BLaER1 (cell line): ENCODE results near the gene HOXC11.

Experiments used
- H3K27ac ChIP-seq: shearing (Covaris generic); formaldehyde crosslinking; 2 replicates; pipeline ENCODE4 v1.8.1; 2022
- H3K27me3 ChIP-seq: shearing (Covaris generic); formaldehyde crosslinking; 2 replicates; pipeline ENCODE4 v1.8.1; 2022
- H3K36me3 ChIP-seq: shearing (Covaris generic); formaldehyde crosslinking; 2 replicates; pipeline ENCODE4 v1.8.1; 2022
- H3K4me1 ChIP-seq: shearing (Covaris generic); formaldehyde crosslinking; 2 replicates; pipeline ENCODE4 v1.8.1; 2022
- H3K4me2 ChIP-seq: shearing (Covaris generic); formaldehyde crosslinking; 2 replicates; pipeline ENCODE4 v1.8.1; 2022
- H3K4me3 ChIP-seq: shearing (Covaris generic); formaldehyde crosslinking; 2 replicates; pipeline ENCODE4 v1.8.1; 2022
- H3K9ac ChIP-seq: shearing (Covaris generic); formaldehyde crosslinking; 2 replicates; pipeline ENCODE4 v1.8.1; 2022
- H3K9me3 ChIP-seq: shearing (Covaris generic); formaldehyde crosslinking; 2 replicates; pipeline ENCODE4 v1.8.1; 2022
- H4K20me1 ChIP-seq: shearing (Covaris generic); formaldehyde crosslinking; 2 replicates; pipeline ENCODE4 v1.8.1; 2022
- Cebpa-rat ChIP-seq: shearing (Covaris generic); IDR thresholded peaks from 2 replicates; pipeline ENCODE4 v1.8.1; 2022

HOXC11 gene

GRCh38 chr12:54014377-54015017, 41.6 kb downstream of the HOXC11 start:
- H3K9ac ChIP-seq: no peak overlapping the region

GRCh38 chr12:54015018-54015931, 42.3 kb downstream of the HOXC11 start:
- H4K20me1 ChIP-seq: peaks cover 92% of the 10 kb centered on the region
- no peak overlapping the region for H3K9ac ChIP-seq
- no peak overlapping the region for H3K27ac ChIP-seq
- TF ChIP-seq Cebpa-rat: no peak
- H3K4me2 ChIP-seq: no peak overlapping the region
- H3K4me3 ChIP-seq: no peak overlapping the region
- no peaks in the 10 kb centered on the region for H3K9me3 ChIP-seq
- H3K4me1 ChIP-seq: no peaks in the 10 kb centered on the region
- H3K27me3 ChIP-seq: peaks cover 100% of the 10 kb centered on the region
- no peaks in the 10 kb centered on the region for H3K36me3 ChIP-seq

More at GRCh38 chr12:54014377-54015017, 41.6 kb downstream of the HOXC11 start:
- H4K20me1 ChIP-seq: peaks cover 92% of the 10 kb centered on the region
- H3K4me1 ChIP-seq: no peaks in the 10 kb centered on the region
- TF ChIP-seq Cebpa-rat: no peak
- no peaks in the 10 kb centered on the region for H3K9me3 ChIP-seq
- H3K4me2 ChIP-seq: no peak overlapping the region
- H3K4me3 ChIP-seq: no peak overlapping the region
- H3K36me3 ChIP-seq: no peaks in the 10 kb centered on the region
- H3K27ac ChIP-seq: no peak overlapping the region
- peaks cover 100% of the 10 kb centered on the region for H3K27me3 ChIP-seq

GRCh38 chr12:54016051-54016450, 43.1 kb downstream of the HOXC11 start:
- Histone ChIP-seq H3K27me3 (peaks cover 100% of the 10 kb centered on the region), H3K4me1 (no peaks in the 10 kb centered on the region), H3K4me3 (no peak overlapping the region), H3K27ac (no peak overlapping the region), H3K9ac (no peak overlapping the region), H3K4me2 (no peak overlapping the region), H4K20me1 (peaks cover 92% of the 10 kb centered on the region), H3K9me3 (no peaks in the 10 kb centered on the region), H3K36me3 (no peaks in the 10 kb centered on the region)
- TF ChIP-seq Cebpa-rat: no peak

GRCh38 chr12:54016478-54016964, 43.6 kb downstream of the HOXC11 start:
- Histone ChIP-seq H3K27ac (no peak overlapping the region), H3K27me3 (peaks cover 100% of the 10 kb centered on the region), H3K4me2 (no peak overlapping the region), H3K4me3 (no peak overlapping the region), H3K9ac (no peak overlapping the region), H4K20me1 (peaks cover 92% of the 10 kb centered on the region), H3K36me3 (no peaks in the 10 kb centered on the region), H3K9me3 (no peaks in the 10 kb centered on the region), H3K4me1 (no peaks in the 10 kb centered on the region)
- no peak for TF ChIP-seq Cebpa-rat

GRCh38 chr12:54017027-54017788, 44.3 kb downstream of the HOXC11 start:
- H3K9ac ChIP-seq: no peak overlapping the region
- H3K27me3 ChIP-seq: peaks cover 100% of the 10 kb centered on the region
- no peak overlapping the region for H3K4me2 ChIP-seq
- no peaks in the 10 kb centered on the region for H3K4me1 ChIP-seq
- no peak overlapping the region for H3K27ac ChIP-seq
- no peak for TF ChIP-seq Cebpa-rat
- no peaks in the 10 kb centered on the region for H3K36me3 ChIP-seq
- no peaks in the 10 kb centered on the region for H3K9me3 ChIP-seq
- no peak overlapping the region for H3K4me3 ChIP-seq
- H4K20me1 ChIP-seq: peaks cover 93% of the 10 kb centered on the region

- Histone ChIP-seq H3K27me3 (peaks cover 100% of the 10 kb centered on the region), H3K36me3 (no peaks in the 10 kb centered on the region), H3K27ac (no peak overlapping the region), H3K4me3 (no peak overlapping the region), H3K4me2 (no peak overlapping the region), H3K4me1 (no peaks in the 10 kb centered on the region), H4K20me1 (peaks cover 93% of the 10 kb centered on the region), H3K9ac (no peak overlapping the region), H3K9me3 (no peaks in the 10 kb centered on the region)
- no peak for TF ChIP-seq Cebpa-rat
Measured at GRCh38 chr12:54017878-54018467, 45.0 kb downstream of the HOXC11 start.

GRCh38 chr12:54018468-54018984, 45.6 kb downstream of the HOXC11 start:
- no peak overlapping the region for H3K9ac ChIP-seq

GRCh38 chr12:54019091-54019811, 46.3 kb downstream of the HOXC11 start:
- Histone ChIP-seq H3K27ac (no peak overlapping the region), H3K4me2 (no peak overlapping the region), H3K36me3 (no peaks in the 10 kb centered on the region), H3K4me3 (no peak overlapping the region), H3K27me3 (peaks cover 100% of the 10 kb centered on the region), H3K4me1 (no peaks in the 10 kb centered on the region), H3K9ac (no peak overlapping the region), H3K9me3 (no peaks in the 10 kb centered on the region), H4K20me1 (peaks cover 94% of the 10 kb centered on the region)
- no peak for TF ChIP-seq Cebpa-rat

More at GRCh38 chr12:54018468-54018984, 45.6 kb downstream of the HOXC11 start:
- Histone ChIP-seq H3K36me3 (no peaks in the 10 kb centered on the region), H3K4me3 (no peak overlapping the region), H3K27me3 (peaks cover 100% of the 10 kb centered on the region), H3K4me1 (no peaks in the 10 kb centered on the region), H3K4me2 (no peak overlapping the region), H3K9me3 (no peaks in the 10 kb centered on the region), H3K27ac (no peak overlapping the region), H4K20me1 (peaks cover 93% of the 10 kb centered on the region)
- no peak for TF ChIP-seq Cebpa-rat
